ENCODE data around the gene GPRASP1.
"Not testable (repeated sequence)": the region's sequence is repeated elsewhere in the genome, so short reads cannot be mapped to it uniquely, and the experiment has no call there.

Gene GPRASP1

DNA sequence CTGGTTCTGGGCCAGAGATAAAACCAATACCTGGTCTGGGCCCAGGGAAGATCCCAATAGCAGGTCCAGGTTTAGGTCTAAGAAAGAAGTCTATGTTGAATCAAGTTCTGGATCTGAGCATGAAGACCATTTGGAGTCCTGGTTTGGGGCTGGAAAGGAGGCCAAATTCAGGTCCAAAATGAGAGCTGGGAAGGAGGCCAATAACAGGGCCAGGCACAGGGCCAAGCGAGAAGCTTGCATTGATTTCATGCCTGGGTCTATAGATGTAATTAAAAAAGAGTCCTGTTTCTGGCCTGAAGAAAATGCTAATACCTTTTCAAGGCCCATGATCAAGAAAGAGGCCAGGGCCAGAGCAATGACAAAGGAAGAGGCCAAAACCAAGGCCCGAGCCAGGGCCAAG, 3.4 kb downstream of the GPRASP1 start:
- Histone ChIP-seq H3K9ac (ENCODE audit: low read depth, low read length, poor library complexity, severe bottlenecking) (no peak overlapping the region), H3K4me3 (ENCODE audit: low read length, poor library complexity, severe bottlenecking) (no peak overlapping the region), H3K4me2 (ENCODE audit: low read depth, low read length, poor library complexity, severe bottlenecking) (no peak overlapping the region), H3K36me3 (ENCODE audit: insufficient read depth, low read length) (no peaks in the 10 kb centered on the region), H2AFZ (ENCODE audit: low read length) (no peak overlapping the region), H3K9me2 (replicated peaks; ENCODE audit: low read depth, low read length) (no peaks in the 10 kb centered on the region), H3K79me2 (ENCODE audit: insufficient read depth, low read length) (no peaks in the 10 kb centered on the region), H3K9me3 (ENCODE audit: insufficient read depth, low read depth, low read length) (no peaks in the 10 kb centered on the region), H3F3A (ENCODE audit: low read depth) (no peaks in the 10 kb centered on the region), H3K27me3 (ENCODE audit: insufficient read depth, low read length, poor library complexity, severe bottlenecking) (no peaks in the 10 kb centered on the region), H4K20me1 (ENCODE audit: insufficient read depth, low read length, poor library complexity, severe bottlenecking) (no peaks in the 10 kb centered on the region), H3K4me1 (ENCODE audit: insufficient read depth, low read length, poor library complexity, severe bottlenecking) (no peaks in the 10 kb centered on the region)
- TF ChIP-seq EZH2phosphoT487 (IDR thresholded peaks at IDR 0.05; ENCODE audit: borderline replicate concordance) (no peak), CTCF (conservative IDR thresholded peaks at IDR 0.05; ENCODE audit: low read length) (no peak)

GRCh38 chrX:102658556-102658955, 7.3 kb downstream of the GPRASP1 start:
- Histone ChIP-seq H3K4me3 (ENCODE audit: low read length, poor library complexity, severe bottlenecking) (no peak overlapping the region), H3K9ac (ENCODE audit: low read depth, low read length, poor library complexity, severe bottlenecking) (no peak overlapping the region), H3K79me2 (ENCODE audit: insufficient read depth, low read length) (no peaks in the 10 kb centered on the region), H3F3A (ENCODE audit: low read depth) (no peaks in the 10 kb centered on the region), H3K9me2 (replicated peaks; ENCODE audit: low read depth, low read length) (no peaks in the 10 kb centered on the region), H2AFZ (ENCODE audit: low read length) (no peak overlapping the region), H3K36me3 (ENCODE audit: insufficient read depth, low read length) (no peaks in the 10 kb centered on the region), H4K20me1 (ENCODE audit: insufficient read depth, low read length, poor library complexity, severe bottlenecking) (no peaks in the 10 kb centered on the region), H3K4me2 (ENCODE audit: low read depth, low read length, poor library complexity, severe bottlenecking) (no peak overlapping the region), H3K9me3 (ENCODE audit: insufficient read depth, low read depth, low read length) (no peaks in the 10 kb centered on the region), H3K27me3 (ENCODE audit: insufficient read depth, low read length, poor library complexity, severe bottlenecking) (no peaks in the 10 kb centered on the region), H3K4me1 (ENCODE audit: insufficient read depth, low read length, poor library complexity, severe bottlenecking) (no peaks in the 10 kb centered on the region)
- TF ChIP-seq EZH2phosphoT487 (IDR thresholded peaks at IDR 0.05; ENCODE audit: borderline replicate concordance), result no peak
- TF ChIP-seq CTCF (conservative IDR thresholded peaks at IDR 0.05; ENCODE audit: low read length), result no peak

GRCh38 chrX:102659790-102660757, 8.8 kb downstream of the GPRASP1 start:
- Histone ChIP-seq H3K36me3 (ENCODE audit: insufficient read depth, low read length) (no peaks in the 10 kb centered on the region), H2AFZ (ENCODE audit: low read length) (no peak overlapping the region), H3K9me3 (ENCODE audit: insufficient read depth, low read depth, low read length) (no peaks in the 10 kb centered on the region), H3F3A (ENCODE audit: low read depth) (no peaks in the 10 kb centered on the region), H3K4me1 (ENCODE audit: insufficient read depth, low read length, poor library complexity, severe bottlenecking) (no peaks in the 10 kb centered on the region), H3K9ac (ENCODE audit: low read depth, low read length, poor library complexity, severe bottlenecking) (no peak overlapping the region), H3K4me3 (ENCODE audit: low read length, poor library complexity, severe bottlenecking) (no peak overlapping the region), H3K27me3 (ENCODE audit: insufficient read depth, low read length, poor library complexity, severe bottlenecking) (no peaks in the 10 kb centered on the region), H3K79me2 (ENCODE audit: insufficient read depth, low read length) (no peaks in the 10 kb centered on the region), H3K4me2 (ENCODE audit: low read depth, low read length, poor library complexity, severe bottlenecking) (no peak overlapping the region), H3K9me2 (replicated peaks; ENCODE audit: low read depth, low read length) (no peaks in the 10 kb centered on the region), H4K20me1 (ENCODE audit: insufficient read depth, low read length, poor library complexity, severe bottlenecking) (no peaks in the 10 kb centered on the region)
- TF ChIP-seq CTCF (conservative IDR thresholded peaks at IDR 0.05; ENCODE audit: low read length) (no peak), EZH2phosphoT487 (IDR thresholded peaks at IDR 0.05; ENCODE audit: borderline replicate concordance) (no peak)

DNA sequence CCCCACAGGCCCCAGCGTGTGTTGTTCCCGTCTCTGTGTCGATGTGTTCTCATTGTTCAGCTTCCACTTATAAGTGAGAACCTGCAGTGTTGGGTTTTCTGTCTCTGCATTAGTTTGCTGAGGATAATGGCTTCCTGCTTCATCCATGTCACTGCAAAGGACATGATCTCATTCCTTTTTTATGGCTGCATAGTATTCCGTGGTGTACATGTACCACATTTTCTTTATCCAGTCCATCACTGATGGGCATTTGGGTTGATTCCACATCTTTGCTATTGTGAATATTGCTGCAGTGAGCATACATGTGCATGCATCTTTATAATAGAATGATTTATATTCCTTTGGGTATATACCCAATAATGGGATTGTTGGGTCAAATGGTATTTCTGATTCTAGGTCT, 12.5 kb downstream of the GPRASP1 start:
- H3K9me3 ChIP-seq (ENCODE audit: insufficient read depth, low read depth, low read length); H3K4me1 ChIP-seq (ENCODE audit: insufficient read depth, low read length, poor library complexity, severe bottlenecking); H3K4me2 ChIP-seq (ENCODE audit: low read depth, low read length, poor library complexity, severe bottlenecking); H3K27me3 ChIP-seq (ENCODE audit: insufficient read depth, low read length, poor library complexity, severe bottlenecking); H3F3A ChIP-seq (ENCODE audit: low read depth); H3K36me3 ChIP-seq (ENCODE audit: insufficient read depth, low read length); H3K4me3 ChIP-seq (ENCODE audit: low read length, poor library complexity, severe bottlenecking); H4K20me1 ChIP-seq (ENCODE audit: insufficient read depth, low read length, poor library complexity, severe bottlenecking); H3K79me2 ChIP-seq (ENCODE audit: insufficient read depth, low read length); H3K9me2 ChIP-seq (replicated peaks; ENCODE audit: low read depth, low read length); H2AFZ ChIP-seq (ENCODE audit: low read length); H3K9ac ChIP-seq (ENCODE audit: low read depth, low read length, poor library complexity, severe bottlenecking): not testable (repeated sequence)

- not testable (repeated sequence) for H3K4me1 ChIP-seq (ENCODE audit: insufficient read depth, low read length, poor library complexity, severe bottlenecking); H3K4me2 ChIP-seq (ENCODE audit: low read depth, low read length, poor library complexity, severe bottlenecking); H4K20me1 ChIP-seq (ENCODE audit: insufficient read depth, low read length, poor library complexity, severe bottlenecking); H3K9ac ChIP-seq (ENCODE audit: low read depth, low read length, poor library complexity, severe bottlenecking); H2AFZ ChIP-seq (ENCODE audit: low read length); H3K27me3 ChIP-seq (ENCODE audit: insufficient read depth, low read length, poor library complexity, severe bottlenecking); H3K9me3 ChIP-seq (ENCODE audit: insufficient read depth, low read depth, low read length); H3K4me3 ChIP-seq (ENCODE audit: low read length, poor library complexity, severe bottlenecking); H3K79me2 ChIP-seq (ENCODE audit: insufficient read depth, low read length); H3K36me3 ChIP-seq (ENCODE audit: insufficient read depth, low read length); H3F3A ChIP-seq (ENCODE audit: low read depth); H3K9me2 ChIP-seq (replicated peaks; ENCODE audit: low read depth, low read length)
These were observed 15.8 kb downstream of the GPRASP1 start for GRCh38 chrX:102667034-102667433.
